LNCAP (cell line): ENCODE results near the gene HSD11B1.

Experiments
- TF ChIP-seq, protein P1 (sequence below): fragments of 450-650 bp; IDR thresholded peaks from 2 replicates; pipeline ENCODE4 v1.5.1; 2017; ENCODE audit warnings: mild to moderate bottlenecking

HSD11B1 gene

DNA sequence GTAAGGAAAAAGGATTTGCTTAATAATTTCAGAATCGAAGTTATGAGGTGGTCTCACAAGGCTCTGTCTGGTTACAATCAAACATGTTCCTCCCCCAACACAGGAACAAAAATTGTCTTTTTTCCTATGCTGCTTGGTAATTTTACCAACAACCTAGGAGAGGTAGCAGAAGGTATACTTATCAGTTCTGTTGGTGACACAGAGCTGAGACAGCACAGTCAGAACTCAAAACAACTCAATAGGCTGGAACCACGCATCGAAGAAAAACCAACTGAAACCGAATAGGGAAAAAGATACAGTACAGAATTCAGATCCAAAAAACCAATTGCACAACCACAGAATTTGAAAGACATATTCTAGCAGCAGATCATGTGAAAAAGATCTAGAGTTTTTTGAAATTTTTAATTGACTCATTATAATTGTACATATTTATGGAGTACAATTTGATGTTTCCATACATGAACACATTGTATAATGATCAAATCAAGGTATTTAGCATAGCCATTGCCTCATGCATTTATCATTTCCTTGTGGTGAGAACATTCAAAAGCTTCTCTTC, 25.6 kb upstream of the HSD11B1 start:
- TF ChIP-seq, protein P1, sequence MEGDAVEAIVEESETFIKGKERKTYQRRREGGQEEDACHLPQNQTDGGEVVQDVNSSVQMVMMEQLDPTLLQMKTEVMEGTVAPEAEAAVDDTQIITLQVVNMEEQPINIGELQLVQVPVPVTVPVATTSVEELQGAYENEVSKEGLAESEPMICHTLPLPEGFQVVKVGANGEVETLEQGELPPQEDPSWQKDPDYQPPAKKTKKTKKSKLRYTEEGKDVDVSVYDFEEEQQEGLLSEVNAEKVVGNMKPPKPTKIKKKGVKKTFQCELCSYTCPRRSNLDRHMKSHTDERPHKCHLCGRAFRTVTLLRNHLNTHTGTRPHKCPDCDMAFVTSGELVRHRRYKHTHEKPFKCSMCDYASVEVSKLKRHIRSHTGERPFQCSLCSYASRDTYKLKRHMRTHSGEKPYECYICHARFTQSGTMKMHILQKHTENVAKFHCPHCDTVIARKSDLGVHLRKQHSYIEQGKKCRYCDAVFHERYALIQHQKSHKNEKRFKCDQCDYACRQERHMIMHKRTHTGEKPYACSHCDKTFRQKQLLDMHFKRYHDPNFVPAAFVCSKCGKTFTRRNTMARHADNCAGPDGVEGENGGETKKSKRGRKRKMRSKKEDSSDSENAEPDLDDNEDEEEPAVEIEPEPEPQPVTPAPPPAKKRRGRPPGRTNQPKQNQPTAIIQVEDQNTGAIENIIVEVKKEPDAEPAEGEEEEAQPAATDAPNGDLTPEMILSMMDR: no peak

DNA sequence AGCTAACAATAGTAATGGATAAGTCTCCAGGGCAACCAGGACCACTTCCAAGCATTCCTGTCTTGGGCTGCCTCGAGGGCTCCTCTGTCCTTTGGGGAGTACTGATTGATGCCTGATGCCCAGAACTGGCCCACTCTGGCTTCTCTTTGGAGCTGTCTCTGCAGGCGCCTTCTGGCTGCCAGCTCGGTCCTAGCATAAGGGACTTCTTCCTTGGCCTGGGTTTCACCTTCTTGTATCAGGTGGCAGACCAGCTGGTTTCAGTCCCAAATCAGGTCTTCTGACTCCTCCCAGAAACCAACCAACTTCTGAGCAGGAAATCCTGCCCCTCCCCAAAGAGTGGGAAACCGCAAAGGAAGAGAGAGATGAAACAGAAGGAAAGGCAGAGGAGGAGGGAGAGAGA, 18.8 kb upstream of the HSD11B1 start:
- TF ChIP-seq, protein P1: no peak

DNA sequence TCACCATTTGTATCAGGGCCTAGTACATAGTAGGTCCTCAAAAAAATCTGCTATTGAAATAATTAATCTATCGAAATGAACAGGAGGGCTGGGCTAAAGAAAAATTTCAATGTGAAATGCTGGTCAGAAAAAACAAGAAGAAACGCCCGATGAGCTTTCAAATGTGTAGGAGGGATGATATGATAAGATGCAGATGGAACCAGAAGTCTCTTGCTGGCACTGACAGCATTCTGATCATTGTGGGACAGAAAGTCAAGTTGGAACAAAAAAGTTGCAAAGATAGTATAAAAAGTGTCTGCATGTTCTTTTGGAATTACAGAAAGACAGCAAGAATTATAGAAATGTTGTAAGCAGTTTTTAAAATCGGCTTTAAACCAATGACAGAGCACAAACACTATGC, 18.3 kb upstream of the HSD11B1 start:
- TF ChIP-seq, protein P1: no peak

DNA sequence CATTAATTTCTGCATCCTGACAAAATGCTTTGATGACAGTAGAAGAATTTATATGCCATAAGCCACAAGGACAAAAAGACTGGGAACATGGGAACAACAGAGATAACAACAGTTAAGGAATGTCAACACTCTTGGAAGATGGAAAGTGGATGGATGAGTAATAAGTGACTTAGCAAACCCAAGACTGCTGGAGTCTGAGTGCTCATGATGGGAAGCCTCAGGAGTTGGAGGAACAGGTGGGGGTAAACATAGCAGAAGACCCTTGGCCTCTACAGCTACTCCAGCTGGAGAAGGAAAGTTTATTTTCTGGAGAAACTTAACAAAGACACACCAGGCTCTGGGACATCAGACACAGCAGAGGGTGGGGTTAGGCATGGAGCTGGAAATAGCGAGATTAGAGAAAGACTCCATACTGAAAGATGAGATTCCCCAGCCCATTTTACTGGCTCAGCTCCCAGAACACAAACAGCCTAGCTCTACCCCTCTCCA, 15.9 kb upstream of the HSD11B1 start:
- TF ChIP-seq, protein P1: no peak

DNA sequence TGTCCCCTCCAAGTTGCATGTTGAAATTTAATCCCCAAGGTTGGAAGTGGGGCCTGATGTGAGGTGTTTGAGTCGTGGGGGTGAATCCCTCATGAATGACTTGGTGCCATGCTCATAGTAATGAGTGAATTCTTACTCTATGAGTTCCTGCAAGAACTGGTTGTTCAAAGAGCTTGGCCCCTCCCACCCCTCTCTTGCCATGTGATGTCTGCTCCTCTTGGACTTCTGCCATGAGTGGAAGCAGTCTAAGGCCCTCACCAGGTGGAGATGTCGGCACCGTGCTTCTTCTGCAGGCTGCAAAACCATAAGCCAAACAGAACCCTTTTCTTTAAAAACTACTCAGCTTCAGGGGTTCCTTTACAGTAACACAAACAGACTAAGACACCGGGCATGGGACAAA, 15.2 kb upstream of the HSD11B1 start:
- TF ChIP-seq, protein P1: no peak

DNA sequence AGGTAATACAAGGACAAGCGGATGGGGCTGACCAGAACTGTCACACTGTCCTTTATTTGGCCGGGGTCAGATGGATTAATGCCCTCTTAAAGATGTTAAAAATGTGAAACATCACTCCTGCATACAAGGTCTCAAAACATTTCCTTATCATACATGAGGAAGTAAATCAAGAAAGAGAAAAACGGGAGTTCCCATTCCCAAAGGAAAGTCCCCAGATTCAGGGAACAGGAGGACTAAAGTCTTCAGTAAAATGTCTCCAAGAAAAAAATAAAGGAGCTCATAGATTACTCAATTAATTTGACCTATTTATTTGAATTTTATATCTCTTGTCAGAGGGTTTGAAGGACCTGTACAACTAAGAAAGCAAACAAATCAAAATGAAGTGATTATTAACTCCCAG, 13.4 kb upstream of the HSD11B1 start:
- TF ChIP-seq, protein P1: no peak

DNA sequence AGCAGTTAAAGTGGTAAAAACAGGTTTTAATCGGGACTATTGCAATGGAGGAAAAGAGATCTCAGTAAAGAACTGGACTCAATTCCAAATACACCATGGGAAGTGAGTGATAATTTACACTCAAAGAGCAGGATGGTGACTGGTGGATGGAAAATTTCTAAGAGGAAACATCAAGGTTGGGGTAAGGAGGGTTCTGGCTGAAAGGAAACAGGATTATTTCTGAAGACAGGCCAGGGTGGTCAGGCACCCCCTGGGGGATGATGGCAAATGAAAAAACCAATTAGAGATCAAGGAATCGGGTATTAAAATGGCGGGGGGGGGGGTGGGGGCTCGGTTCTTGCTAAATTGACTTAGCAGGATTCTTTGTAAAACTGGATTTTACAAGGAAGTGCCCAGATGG, 12.3 kb upstream of the HSD11B1 start:
- TF ChIP-seq, protein P1: no peak
